Measurements from ENCODE around the gene DNM2. TPM values are rescaled to one million over a fixed set of nuclear protein-coding genes. Genes with fewer than 3 reads are reported as not detected.
A peak's percentile ranks its signal among the peaks of the same experiment; 100 is the strongest.

The DNM2 gene
- total RNA-seq, 1 experiment from 2014 or later, result 188 TPM

- Histone ChIP-seq H3K9me2 (ENCODE audit: insufficient read depth) (no peaks in the 10 kb centered on the region), H3K79me2 (ENCODE audit: low read depth) (peaks cover 54% of the 10 kb centered on the region), H3K4me2 (peak overlapping the region; percentile 99), H3K36me3 (ENCODE audit: low read depth) (peaks cover 6% of the 10 kb centered on the region; the same call in 1 of the 2 replicates), H3K27me3 (ENCODE audit: insufficient read depth, low read depth) (no peaks in the 10 kb centered on the region), H3K4me1 (replicated peaks; ENCODE audit: insufficient read depth) (peaks cover 12% of the 10 kb centered on the region), H3K4me3 (peak overlapping the region; percentile 95), H3K9me3 (ENCODE audit: insufficient read depth, low read depth) (no peaks in the 10 kb centered on the region), H2AFZ (peak overlapping the region; percentile 77), H3F3A (ENCODE audit: insufficient read depth, low read depth) (peaks cover 20% of the 10 kb centered on the region), H3K27ac (no peak overlapping the region), H4K20me1 (ENCODE audit: insufficient read depth) (peaks cover 49% of the 10 kb centered on the region)
- intact Hi-C loops (cut with micrococcal nuclease; ENCODE audit: unreplicated experiment), result loop anchor here (5.0 kb wide), 1 partner anchor 301 kb away; no protein-coding TSS in a partner anchor
- DNase-seq, result peak in 1 of 2 experiments; percentile 54
- CTCF ChIA-PET, result interaction anchor here (0.5 to 3.4 kb wide), 8 partner anchors 12 to 149 kb away, joined by 3 to 24 read pairs (median 6); partner anchors contain the start of gene TMED1
- BruUV-seq (replicated peaks), result no TSS peak
- POLR2A ChIA-PET (ENCODE audit: unreplicated experiment), result interaction anchor here (0.6 to 1.0 kb wide), 5 partner anchors 118 to 818 kb away, joined by 3 to 9 read pairs (median 9); partner anchors contain the start of gene TMED1
- TF ChIP-seq CTCF (conservative IDR thresholded peaks at IDR 0.05) (no peak), EZH2 (IDR thresholded peaks at IDR 0.05; ENCODE audit: low read depth) (no peak)
Measured at GRCh38 chr19:10718205-10719196, 622 bp downstream of the DNM2 start.

- no peak for DNase-seq
- peaks cover 63% of the 10 kb centered on the region for H3K79me2 ChIP-seq (ENCODE audit: low read depth)
- intact Hi-C loops (cut with micrococcal nuclease; ENCODE audit: unreplicated experiment), result loop anchor here (5.0 kb wide), 1 partner anchor 302 kb away; no protein-coding TSS in a partner anchor
- H3K4me1 ChIP-seq (replicated peaks; ENCODE audit: insufficient read depth), result peaks cover 12% of the 10 kb centered on the region
- H2AFZ ChIP-seq, result no peak overlapping the region
- no peaks in the 10 kb centered on the region for H3K9me3 ChIP-seq (ENCODE audit: insufficient read depth, low read depth)
- H3K4me3 ChIP-seq, result peak overlapping the region; percentile 95
- peak overlapping the region; percentile 99 for H3K4me2 ChIP-seq
- peaks cover 59% of the 10 kb centered on the region for H4K20me1 ChIP-seq (ENCODE audit: insufficient read depth)
- H3K27me3 ChIP-seq (ENCODE audit: insufficient read depth, low read depth), result no peaks in the 10 kb centered on the region
- ChIA-PET POLR2A (ENCODE audit: unreplicated experiment) (no interaction called here), CTCF (interaction anchor here (0.6 to 3.4 kb wide), 2 partner anchors 145 to 220 kb away, joined by 5 to 24 read pairs; no protein-coding TSS in a partner anchor)
- TF ChIP-seq EZH2 (IDR thresholded peaks at IDR 0.05; ENCODE audit: low read depth), result no peak
- H3F3A ChIP-seq (ENCODE audit: insufficient read depth, low read depth), result peaks cover 16% of the 10 kb centered on the region
- H3K27ac ChIP-seq, result no peak overlapping the region
- no peaks in the 10 kb centered on the region for H3K9me2 ChIP-seq (ENCODE audit: insufficient read depth)
- peaks cover 6% of the 10 kb centered on the region; the same call in 1 of the 2 replicates for H3K36me3 ChIP-seq (ENCODE audit: low read depth)
- BruUV-seq (replicated peaks), result no TSS peak
Measured at GRCh38 chr19:10719466-10719961, 1.6 kb downstream of the DNM2 start.

GRCh38 chr19:10720607-10721125, 2.8 kb downstream of the DNM2 start:
- peaks cover 6% of the 10 kb centered on the region; the same call in 1 of the 2 replicates for H3K36me3 ChIP-seq (ENCODE audit: low read depth)
- no peak for TF ChIP-seq EZH2 (IDR thresholded peaks at IDR 0.05; ENCODE audit: low read depth)
- no peak for TF ChIP-seq CTCF (conservative IDR thresholded peaks at IDR 0.05)
- no TSS peak for BruUV-seq (replicated peaks)
- no peak overlapping the region for H2AFZ ChIP-seq
- intact Hi-C loops (cut with micrococcal nuclease; ENCODE audit: unreplicated experiment), result no loop called here
- ChIA-PET CTCF (interaction anchor here (0.6 kb wide), 1 partner anchor 22 kb away, joined by 3 read pairs; no protein-coding TSS in a partner anchor), POLR2A (ENCODE audit: unreplicated experiment) (no interaction called here)
- H3K9me3 ChIP-seq (ENCODE audit: insufficient read depth, low read depth), result no peaks in the 10 kb centered on the region
- no peak overlapping the region for H3K27ac ChIP-seq
- H3K4me1 ChIP-seq (replicated peaks; ENCODE audit: insufficient read depth), result peaks cover 12% of the 10 kb centered on the region
- no peaks in the 10 kb centered on the region for H3K27me3 ChIP-seq (ENCODE audit: insufficient read depth, low read depth)
- peaks cover 70% of the 10 kb centered on the region for H4K20me1 ChIP-seq (ENCODE audit: insufficient read depth)
- H3F3A ChIP-seq (ENCODE audit: insufficient read depth, low read depth), result peaks cover 13% of the 10 kb centered on the region; the same call in 1 of the 2 replicates
- no peak overlapping the region for H3K4me2 ChIP-seq
- H3K79me2 ChIP-seq (ENCODE audit: low read depth), result peaks cover 74% of the 10 kb centered on the region
- H3K9me2 ChIP-seq (ENCODE audit: insufficient read depth), result no peaks in the 10 kb centered on the region
- H3K4me3 ChIP-seq, result no peak overlapping the region
- no peak for DNase-seq

All from PC-9 (cell line).